ENCODE results near the gene KLC4. TPM values are rescaled to one million over a fixed set of nuclear protein-coding genes. Genes with fewer than 3 reads are reported as not detected.

KLC4 gene
- total RNA-seq, 1 donor from 2014 or later = 36.1 TPM

DNA sequence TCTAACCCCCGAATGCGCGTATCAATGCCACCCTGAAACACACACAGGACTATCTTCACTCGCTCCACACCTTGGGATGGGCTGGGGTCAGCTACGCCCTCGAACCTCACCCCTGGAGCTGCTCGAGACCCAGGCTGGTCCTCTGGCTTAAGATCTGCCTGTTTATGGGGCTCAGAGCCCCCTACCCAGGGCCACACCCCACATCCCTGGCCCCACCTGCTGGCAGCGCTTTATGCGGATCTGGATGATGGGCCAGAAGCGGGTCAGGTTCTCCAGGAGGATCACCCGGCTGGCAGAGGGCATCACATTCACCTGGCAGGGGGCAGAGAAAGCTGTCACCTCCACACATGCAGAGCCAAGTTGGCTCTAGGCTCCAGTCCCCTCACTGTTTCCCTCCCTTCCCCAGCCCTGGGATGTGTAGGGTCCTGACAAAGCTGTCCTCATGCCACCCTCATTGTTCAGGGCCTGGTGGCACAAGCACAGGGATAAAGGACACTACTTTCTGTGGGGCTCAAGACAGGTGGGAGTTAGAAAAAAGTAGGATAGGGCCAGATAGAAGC lies 14.0 kb upstream of the KLC4 start:
- intact Hi-C loops (cut with micrococcal nuclease) = no loop called here
- no peaks in the 10 kb centered on the region for H3K9me3 ChIP-seq (replicated peaks)
- peaks cover 74% of the 10 kb centered on the region for H3K36me3 ChIP-seq

GRCh38 chr6:43047998-43048397 lies 11.4 kb upstream of the KLC4 start:
- no peak for DNase-seq
- Histone ChIP-seq H3K4me3 (no peak overlapping the region), H3K4me1 (peaks cover 3% of the 10 kb centered on the region), H3K9me3 (replicated peaks) (no peaks in the 10 kb centered on the region), H3K27me3 (ENCODE audit: low read depth) (no peaks in the 10 kb centered on the region), H3K27ac (replicated peaks) (no peak overlapping the region), H3K36me3 (peaks cover 60% of the 10 kb centered on the region)
- intact Hi-C loops (cut with micrococcal nuclease) = no loop called here
- TF ChIP-seq CTCF (IDR thresholded peaks at IDR 0.05; ENCODE audit: borderline replicate concordance) = no peak

More for the DNA sequence above, 14.0 kb upstream of the KLC4 start:
- TF ChIP-seq CTCF (IDR thresholded peaks at IDR 0.05; ENCODE audit: borderline replicate concordance) = no peak
- no peak overlapping the region for H3K4me3 ChIP-seq
- no peaks in the 10 kb centered on the region for H3K4me1 ChIP-seq
- no peak overlapping the region for H3K27ac ChIP-seq (replicated peaks)
- no peaks in the 10 kb centered on the region for H3K27me3 ChIP-seq (ENCODE audit: low read depth)
- no peak for DNase-seq

- intact Hi-C loops (cut with micrococcal nuclease) = no loop called here
- DNase-seq = no peak
- Histone ChIP-seq H3K36me3 (peaks cover 53% of the 10 kb centered on the region), H3K4me1 (peaks cover 19% of the 10 kb centered on the region), H3K4me3 (no peak overlapping the region), H3K9me3 (replicated peaks) (no peaks in the 10 kb centered on the region), H3K27ac (replicated peaks) (no peak overlapping the region), H3K27me3 (ENCODE audit: low read depth) (no peaks in the 10 kb centered on the region)
- TF ChIP-seq CTCF (IDR thresholded peaks at IDR 0.05; ENCODE audit: borderline replicate concordance) = no peak
Observed at GRCh38 chr6:43050981-43051380, 8.4 kb upstream of the KLC4 start.

- intact Hi-C loops (cut with micrococcal nuclease) = no loop called here
Observed at GRCh38 chr6:43052225-43052841, 7.1 kb upstream of the KLC4 start.

DNA sequence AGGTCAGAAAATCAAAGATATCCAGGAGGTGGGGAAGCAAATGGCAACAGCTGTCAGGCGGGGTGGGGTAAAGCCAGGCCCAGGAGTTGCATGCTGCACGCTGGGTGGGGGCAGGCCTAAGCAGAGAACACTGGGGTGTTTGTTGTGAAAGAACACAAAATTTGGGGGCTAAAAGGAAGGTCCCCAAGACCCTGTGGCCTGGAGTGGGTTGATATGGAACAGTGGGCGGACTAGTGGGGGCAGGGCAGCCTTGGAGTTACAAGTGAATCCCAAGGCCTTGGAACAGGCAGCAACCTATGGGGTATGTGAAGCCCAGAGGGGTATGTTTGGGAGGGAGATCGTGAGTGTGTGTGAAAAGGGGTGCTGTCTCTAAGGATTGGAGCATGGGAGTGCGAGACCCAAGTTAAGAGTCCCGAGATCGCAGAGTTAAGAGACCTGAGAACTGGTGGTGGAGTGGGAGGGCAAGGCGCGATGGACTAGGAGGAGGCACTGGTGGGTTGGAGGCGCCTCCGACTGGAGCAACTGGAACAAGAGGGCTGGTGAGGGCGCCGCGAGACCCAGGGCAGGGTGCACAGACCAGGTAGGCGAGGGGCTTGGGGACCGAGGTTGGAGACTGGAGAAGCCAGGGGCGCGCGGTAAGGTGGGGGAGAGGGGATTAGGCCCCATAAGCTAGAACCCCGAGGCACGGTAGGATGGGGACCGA lies 6.4 kb upstream of the KLC4 start:
- DNase-seq = no peak
- intact Hi-C loops (cut with micrococcal nuclease) = no loop called here
- H3K27me3 ChIP-seq (ENCODE audit: low read depth) = no peaks in the 10 kb centered on the region
- TF ChIP-seq CTCF (IDR thresholded peaks at IDR 0.05; ENCODE audit: borderline replicate concordance) = no peak
- no peaks in the 10 kb centered on the region for H3K9me3 ChIP-seq (replicated peaks)
- peak overlapping the region; percentile 90 for H3K4me3 ChIP-seq
- peak overlapping the region; percentile 98 for H3K27ac ChIP-seq (replicated peaks)
- H3K4me1 ChIP-seq = peaks cover 24% of the 10 kb centered on the region
- H3K36me3 ChIP-seq = peaks cover 52% of the 10 kb centered on the region

More at GRCh38 chr6:43052225-43052841, 7.1 kb upstream of the KLC4 start:
- Histone ChIP-seq H3K4me1 (peaks cover 19% of the 10 kb centered on the region), H3K36me3 (peaks cover 53% of the 10 kb centered on the region), H3K4me3 (no peak overlapping the region), H3K27ac (replicated peaks) (peak overlapping the region; percentile 98), H3K27me3 (ENCODE audit: low read depth) (no peaks in the 10 kb centered on the region), H3K9me3 (replicated peaks) (no peaks in the 10 kb centered on the region)
- no peak for TF ChIP-seq CTCF (IDR thresholded peaks at IDR 0.05; ENCODE audit: borderline replicate concordance)
- no peak for DNase-seq

Measured in left ventricle myocardium inferior (tissue), 1 donor.